Caco-2 (cell line): ENCODE measurements around the gene SEC11A. TPM values are rescaled to one million over a fixed set of nuclear protein-coding genes. Genes with fewer than 3 reads are reported as not detected.

Experiments
- BruUV-seq: library from RNA; stranded (reverse); fragments of 400-500 nt; replicated peaks from 2 replicates; lab custom pipeline; 2021; lab: Mats Ljungman, UMichigan
- CTCF ChIA-PET: fragments of 300-600 bp; sonication (Branson Sonifier 250); formaldehyde crosslinking; loops from one replicate; lab custom pipeline; 2022; ENCODE audit warnings: antibody characterized with exemption; lab: Charles Lee
- POLR2A ChIA-PET: fragments of 300-600 bp; sonication (Branson Sonifier 250); formaldehyde crosslinking; loops from one replicate; lab custom pipeline; 2022; ENCODE audit warnings: antibody characterized with exemption; lab: Charles Lee
- DNase-seq, 2 experiments: peaks; one replicate each; pipeline versions ENCODE4 v3.0.0 to v3.0.0-alpha.2; 2020 to 2022
- H3K27me3 ChIP-seq: replicated peaks from 2 replicates; pipeline ENCODE4 v1.6.0; 2011; ENCODE audit warnings: low read length; ENCODE audit not compliant: control insufficient read depth, insufficient read depth
- H3K36me3 ChIP-seq: 2 replicates; pipeline ENCODE4 v1.5.1; 2011; ENCODE audit warnings: low read length; ENCODE audit not compliant: control insufficient read depth, insufficient read depth
- H3K4me1 ChIP-seq: fragments of 250-450 bp; sonication (Bioruptor Pico); 2 replicates; pipeline ENCODE4 v1.5.1; 2020; ENCODE audit warnings: mild to moderate bottlenecking
- H3K4me3 ChIP-seq: 2 replicates; pipeline ENCODE4 v1.5.1; 2011; ENCODE audit warnings: low read depth, mild to moderate bottlenecking, control low read depth, low read length
- H3K9me3 ChIP-seq: fragments of 250-450 bp; sonication (Bioruptor Pico); 2 replicates; pipeline ENCODE4 v1.5.1; 2020; ENCODE audit warnings: mild to moderate bottlenecking, moderate library complexity
- H3K27ac Mint-ChIP-seq: one replicate; pipeline ENCODE4 v1.8.0; 2022; ENCODE audit warnings: mixed read lengths; ENCODE audit not compliant: unreplicated experiment
- H3K27me3 Mint-ChIP-seq: one replicate; pipeline ENCODE4 v1.8.0; 2022; ENCODE audit warnings: mixed read lengths; ENCODE audit not compliant: insufficient read depth, unreplicated experiment
- H3K36me3 Mint-ChIP-seq: one replicate; pipeline ENCODE4 v1.8.0; 2022; ENCODE audit warnings: mild to moderate bottlenecking, mixed read lengths; ENCODE audit not compliant: insufficient read depth, unreplicated experiment
- H3K4me1 Mint-ChIP-seq: one replicate; pipeline ENCODE4 v1.8.0; 2022; ENCODE audit warnings: low read depth, mixed read lengths; ENCODE audit not compliant: unreplicated experiment
- H3K4me3 Mint-ChIP-seq: one replicate; pipeline ENCODE4 v1.8.0; 2022; ENCODE audit warnings: mild to moderate bottlenecking, moderate library complexity, mixed read lengths; ENCODE audit not compliant: unreplicated experiment
- H3K9me3 Mint-ChIP-seq: one replicate; pipeline ENCODE4 v1.8.0; 2022; ENCODE audit warnings: mixed read lengths; ENCODE audit not compliant: unreplicated experiment
- CTCF ChIP-seq, 2 experiments: fragments of 200-600 bp in 1 of 2; IDR thresholded peaks; 1 replicate in 1 of 2; 2 replicates in 1 of 2; pipeline versions ENCODE4 v1.5.1 to v1.8.0; 2011 to 2022; ENCODE audit warnings: antibody characterized with exemption in 1 of 2, control low read depth in 1 of 2, inconsistent platforms in 1 of 2, low read depth in 1 of 2, low read length in 1 of 2, mild to moderate bottlenecking in 1 of 2, moderate library complexity in 1 of 2; ENCODE audit not compliant: insufficient read depth in 1 of 2, severe bottlenecking in 1 of 2, unreplicated experiment in 1 of 2
- intact Hi-C: fragments of 100-400 bp; cut with micrococcal nuclease; formaldehyde crosslinking; loops from one replicate; pipeline ENCODE4 v1.10.0; 2022; ENCODE audit not compliant: unreplicated experiment
- total RNA-seq: library from RNA; stranded (reverse); gene quantifications from 2 replicates; pipeline ENCODE4 v1.2.3, GENCODE V29; 2022

SEC11A gene
- total RNA-seq, 1 experiment from 2014 or later: 211 TPM

- CTCF ChIA-PET: interaction anchor here (0.5 kb wide), 1 partner anchor 175 kb away, joined by 3 read pairs; no protein-coding TSS in a partner anchor
- Mint-ChIP-seq H3K27ac (no peak overlapping the region), H3K4me3 (no peak overlapping the region), H3K27me3 (no peaks in the 10 kb centered on the region), H3K36me3 (peaks cover 12% of the 10 kb centered on the region), H3K4me1 (peaks cover 11% of the 10 kb centered on the region), H3K9me3 (no peaks in the 10 kb centered on the region)
- H3K27me3 ChIP-seq: no peaks in the 10 kb centered on the region
- H3K36me3 ChIP-seq: no peaks in the 10 kb centered on the region
- intact Hi-C loops: no loop called here
- TF ChIP-seq CTCF (IDR thresholded peaks at IDR 0.05; ENCODE audit: insufficient read depth in 1 of 2, low read depth in 1 of 2, low read length in 1 of 2, severe bottlenecking in 1 of 2, unreplicated experiment in 1 of 2): no peak
- POLR2A ChIA-PET: interaction anchor here (0.6 kb wide), 1 partner anchor 71 kb away, joined by 3 read pairs; no protein-coding TSS in a partner anchor
- no peak for DNase-seq
- no TSS peak for BruUV-seq
- no peaks in the 10 kb centered on the region for H3K9me3 ChIP-seq
- H3K4me1 ChIP-seq: 0 out of 2 replicates have a peak, but pooled peaks cover 4% of the 10 kb centered on the region
- no peak overlapping the region for H3K4me3 ChIP-seq
These were observed 12.9 kb downstream of the SEC11A start for GRCh38 chr15:84702961-84703482.

- DNase-seq: no peak
- Mint-ChIP-seq H3K4me3 (no peak overlapping the region), H3K4me1 (peaks cover 17% of the 10 kb centered on the region), H3K27me3 (no peaks in the 10 kb centered on the region), H3K27ac (no peak overlapping the region), H3K36me3 (peaks cover 8% of the 10 kb centered on the region), H3K9me3 (no peaks in the 10 kb centered on the region)
- POLR2A ChIA-PET: interaction anchor here (1.4 kb wide), 1 partner anchor 17 kb away, joined by 5 read pairs; the partner anchor contains the start of gene SEC11A
- no TSS peak for BruUV-seq
- Histone ChIP-seq H3K36me3 (no peaks in the 10 kb centered on the region), H3K27me3 (no peaks in the 10 kb centered on the region), H3K9me3 (no peaks in the 10 kb centered on the region), H3K4me1 (no peaks in the 10 kb centered on the region), H3K4me3 (no peak overlapping the region)
- intact Hi-C loops: no loop called here
- TF ChIP-seq CTCF (IDR thresholded peaks at IDR 0.05; ENCODE audit: insufficient read depth in 1 of 2, low read depth in 1 of 2, low read length in 1 of 2, severe bottlenecking in 1 of 2, unreplicated experiment in 1 of 2): no peak
- CTCF ChIA-PET: no interaction called here
These were observed 16.3 kb downstream of the SEC11A start for GRCh38 chr15:84699538-84700191.

- intact Hi-C loops: no loop called here
- ChIA-PET POLR2A (interaction anchor here (0.5 kb wide), 1 partner anchor 38 kb away, joined by 3 read pairs; no protein-coding TSS in a partner anchor), CTCF (no interaction called here)
- H3K36me3 ChIP-seq: no peaks in the 10 kb centered on the region
- H3K4me1 ChIP-seq: no peaks in the 10 kb centered on the region
- no peak for TF ChIP-seq CTCF (IDR thresholded peaks at IDR 0.05; ENCODE audit: insufficient read depth in 1 of 2, low read depth in 1 of 2, low read length in 1 of 2, severe bottlenecking in 1 of 2, unreplicated experiment in 1 of 2)
- no peak overlapping the region for H3K4me3 Mint-ChIP-seq
- no TSS peak for BruUV-seq
- H3K27me3 ChIP-seq: no peaks in the 10 kb centered on the region
- H3K9me3 ChIP-seq: no peaks in the 10 kb centered on the region
- no peak for DNase-seq
- H3K36me3 Mint-ChIP-seq: peaks cover 6% of the 10 kb centered on the region
- no peaks in the 10 kb centered on the region for H3K27me3 Mint-ChIP-seq
- no peaks in the 10 kb centered on the region for H3K9me3 Mint-ChIP-seq
- H3K4me3 ChIP-seq: no peak overlapping the region
- H3K4me1 Mint-ChIP-seq: peaks cover 17% of the 10 kb centered on the region
- H3K27ac Mint-ChIP-seq: no peak overlapping the region
These were observed 18.5 kb downstream of the SEC11A start for GRCh38 chr15:84697236-84697990.
